Measurements from ENCODE around the gene VEPH1.

The VEPH1 gene

DNA sequence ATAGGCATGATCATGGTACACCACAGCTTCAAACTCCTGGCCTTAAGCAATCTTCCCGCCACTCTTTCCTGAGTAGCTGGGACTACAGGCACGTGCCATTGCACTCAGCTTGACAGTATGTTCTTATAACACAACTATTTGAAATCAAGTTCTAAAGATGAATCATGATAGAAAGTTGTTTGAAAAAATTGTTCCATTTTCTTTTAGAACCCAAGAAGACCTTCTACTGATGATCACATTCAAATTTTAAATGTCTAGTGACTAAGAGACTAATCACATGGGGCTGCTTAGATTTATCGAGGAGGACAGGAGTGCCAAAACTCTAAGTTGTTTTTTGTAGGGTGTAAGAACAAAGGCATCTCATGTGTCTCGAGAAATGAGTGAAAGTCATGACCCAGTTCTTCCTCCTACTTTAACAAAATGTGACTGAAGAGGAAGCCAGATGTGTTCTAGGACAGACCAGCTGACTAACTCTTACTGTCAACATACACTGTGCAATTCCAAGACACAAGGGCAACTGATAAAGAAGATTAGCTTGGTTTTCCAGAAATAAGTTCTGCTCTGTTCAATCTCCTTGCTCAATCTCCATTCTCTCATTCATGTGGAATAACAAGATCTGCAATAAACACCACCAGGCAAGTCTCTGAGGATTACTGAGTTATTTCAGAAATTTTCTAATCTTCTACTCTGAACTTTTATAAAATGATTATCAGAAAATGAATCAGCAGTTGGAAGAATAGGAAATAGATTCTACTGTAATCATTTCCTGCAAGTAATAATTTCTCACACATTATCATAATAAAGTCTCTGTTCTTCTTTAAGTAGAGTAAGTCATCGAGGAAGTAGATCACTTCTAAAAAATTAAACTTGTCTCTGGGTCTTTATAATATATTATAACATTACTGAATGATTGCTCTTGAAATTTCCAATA lies 220.7 kb downstream of the VEPH1 start:
- DNase-seq (ENCODE audit: low read depth), result no peak
- no peak overlapping the region for H3K4me3 ChIP-seq (ENCODE audit: low read depth, low read length)

DNA sequence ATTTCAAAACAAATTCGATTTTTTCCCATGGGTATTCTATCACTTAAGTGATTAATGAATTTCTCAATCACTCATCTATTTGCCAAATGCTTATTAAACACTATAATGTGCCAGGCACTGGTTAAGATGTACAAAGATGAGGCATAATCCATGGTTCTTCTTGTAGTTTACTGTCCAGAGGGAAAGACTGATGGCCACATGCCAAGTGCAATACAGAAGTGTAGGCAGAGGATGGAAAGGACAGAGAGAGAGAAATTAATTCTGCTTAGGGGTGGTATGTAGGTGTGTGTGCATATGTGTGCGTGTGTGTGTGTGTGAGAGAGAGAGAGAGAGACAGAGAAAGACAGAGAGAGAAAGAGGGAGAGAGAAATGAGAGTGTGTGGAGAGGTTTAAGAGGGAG lies 222.4 kb downstream of the VEPH1 start:
- TF ChIP-seq, protein P1, sequence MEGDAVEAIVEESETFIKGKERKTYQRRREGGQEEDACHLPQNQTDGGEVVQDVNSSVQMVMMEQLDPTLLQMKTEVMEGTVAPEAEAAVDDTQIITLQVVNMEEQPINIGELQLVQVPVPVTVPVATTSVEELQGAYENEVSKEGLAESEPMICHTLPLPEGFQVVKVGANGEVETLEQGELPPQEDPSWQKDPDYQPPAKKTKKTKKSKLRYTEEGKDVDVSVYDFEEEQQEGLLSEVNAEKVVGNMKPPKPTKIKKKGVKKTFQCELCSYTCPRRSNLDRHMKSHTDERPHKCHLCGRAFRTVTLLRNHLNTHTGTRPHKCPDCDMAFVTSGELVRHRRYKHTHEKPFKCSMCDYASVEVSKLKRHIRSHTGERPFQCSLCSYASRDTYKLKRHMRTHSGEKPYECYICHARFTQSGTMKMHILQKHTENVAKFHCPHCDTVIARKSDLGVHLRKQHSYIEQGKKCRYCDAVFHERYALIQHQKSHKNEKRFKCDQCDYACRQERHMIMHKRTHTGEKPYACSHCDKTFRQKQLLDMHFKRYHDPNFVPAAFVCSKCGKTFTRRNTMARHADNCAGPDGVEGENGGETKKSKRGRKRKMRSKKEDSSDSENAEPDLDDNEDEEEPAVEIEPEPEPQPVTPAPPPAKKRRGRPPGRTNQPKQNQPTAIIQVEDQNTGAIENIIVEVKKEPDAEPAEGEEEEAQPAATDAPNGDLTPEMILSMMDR (IDR thresholded peaks at IDR 0.05; ENCODE audit: insufficient read depth, low read depth, low read length, missing control alignments), result no peak
- DNase-seq (ENCODE audit: low read depth), result no peak
- no peak overlapping the region for H3K4me3 ChIP-seq (ENCODE audit: low read depth, low read length)

More for the DNA sequence above, 220.7 kb downstream of the VEPH1 start:
- TF ChIP-seq, protein P1 (IDR thresholded peaks at IDR 0.05; ENCODE audit: insufficient read depth, low read depth, low read length, missing control alignments), result no peak

DNA sequence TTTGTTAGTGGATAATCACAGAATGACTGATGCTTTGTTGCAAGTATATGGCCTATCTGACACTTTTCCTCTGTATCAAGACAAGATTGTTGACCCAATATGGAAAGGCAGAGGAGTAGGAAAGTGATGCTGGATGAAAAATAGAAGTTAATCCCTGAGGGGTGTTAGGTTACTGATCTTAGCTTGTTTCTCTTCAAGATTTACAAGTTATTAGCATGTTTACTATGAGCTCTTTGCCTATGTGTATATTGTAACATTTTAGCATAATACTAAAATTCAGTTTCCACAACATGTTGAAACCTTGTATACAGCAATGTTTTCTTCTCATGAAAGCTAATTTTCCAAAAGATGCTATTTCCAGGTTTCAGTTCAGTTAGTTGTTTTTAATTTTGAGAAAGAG lies 222.9 kb downstream of the VEPH1 start:
- TF ChIP-seq, protein P1 (IDR thresholded peaks at IDR 0.05; ENCODE audit: insufficient read depth, low read depth, low read length, missing control alignments), result no peak
- no peak overlapping the region for H3K4me3 ChIP-seq (ENCODE audit: low read depth, low read length)
- DNase-seq (ENCODE audit: low read depth), result no peak

DNA sequence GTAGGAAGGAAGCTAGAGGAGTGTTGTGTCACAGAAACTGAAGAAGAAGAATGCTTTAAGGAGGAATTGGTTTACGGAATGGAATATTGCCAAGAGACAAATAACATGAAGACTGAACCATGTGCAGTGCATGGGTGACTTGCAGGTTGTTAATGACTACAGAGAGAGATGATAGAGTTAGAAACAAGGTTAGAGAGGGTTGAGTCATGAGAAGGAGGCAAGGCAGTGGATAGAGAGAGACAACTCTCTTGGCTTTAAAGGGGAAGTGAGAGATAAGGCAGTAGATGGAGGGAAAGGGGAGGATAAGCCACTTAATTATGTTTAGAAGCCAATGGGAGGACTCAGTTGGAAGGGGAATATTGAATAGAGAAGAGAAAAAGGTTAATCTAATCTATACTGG lies 224.0 kb downstream of the VEPH1 start:
- no peak for DNase-seq (ENCODE audit: low read depth)
- no peak overlapping the region for H3K4me3 ChIP-seq (ENCODE audit: low read depth, low read length)
- TF ChIP-seq, protein P1 (IDR thresholded peaks at IDR 0.05; ENCODE audit: insufficient read depth, low read depth, low read length, missing control alignments), result no peak

DNA sequence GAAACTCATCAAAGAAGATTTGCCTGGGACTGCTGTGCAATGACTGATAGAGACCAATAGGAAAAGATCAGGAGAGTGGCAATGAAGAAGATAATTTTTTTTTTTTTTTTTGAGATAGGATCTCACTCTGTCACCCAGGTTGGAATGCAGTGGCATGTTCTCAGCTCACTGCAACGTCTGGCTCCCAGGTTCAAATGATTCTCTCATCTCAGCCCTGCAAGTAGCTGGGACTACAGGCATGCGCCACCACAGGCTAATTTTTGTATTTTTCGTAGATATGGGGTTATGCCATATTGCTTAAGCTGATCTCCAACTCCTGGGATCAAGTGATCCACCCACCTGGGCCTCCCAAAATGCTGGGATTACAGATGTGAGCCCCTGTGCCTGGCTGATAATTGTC lies 226.4 kb downstream of the VEPH1 start:
- TF ChIP-seq, protein P1 (IDR thresholded peaks at IDR 0.05; ENCODE audit: insufficient read depth, low read depth, low read length, missing control alignments), result no peak
- H3K4me3 ChIP-seq (ENCODE audit: low read depth, low read length), result no peak overlapping the region
- no peak for DNase-seq (ENCODE audit: low read depth)

DNA sequence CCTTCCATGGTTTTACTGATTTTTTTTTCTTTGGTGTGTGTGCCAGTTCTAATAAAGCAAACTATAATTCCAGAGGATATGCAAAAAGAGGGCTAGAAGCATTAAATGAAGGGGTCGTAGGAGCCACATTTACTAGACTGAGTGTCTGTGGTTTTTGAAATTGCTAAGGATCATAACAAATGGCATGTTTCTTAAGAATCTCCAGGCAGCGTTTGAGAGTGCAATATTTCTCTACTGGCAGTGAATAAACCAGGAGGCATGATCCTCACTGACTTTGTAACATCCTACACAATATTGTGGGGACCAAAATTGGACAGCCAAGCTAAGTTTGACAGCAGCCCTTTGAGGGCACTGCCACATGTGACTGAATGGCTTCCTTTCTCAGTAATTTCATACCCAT lies 227.4 kb downstream of the VEPH1 start:
- TF ChIP-seq, protein P1 (IDR thresholded peaks at IDR 0.05; ENCODE audit: insufficient read depth, low read depth, low read length, missing control alignments), result no peak
- H3K4me3 ChIP-seq (ENCODE audit: low read depth, low read length), result no peak overlapping the region
- no peak for DNase-seq (ENCODE audit: low read depth)
